ENCODE data around the gene SSC4D.

DNA sequence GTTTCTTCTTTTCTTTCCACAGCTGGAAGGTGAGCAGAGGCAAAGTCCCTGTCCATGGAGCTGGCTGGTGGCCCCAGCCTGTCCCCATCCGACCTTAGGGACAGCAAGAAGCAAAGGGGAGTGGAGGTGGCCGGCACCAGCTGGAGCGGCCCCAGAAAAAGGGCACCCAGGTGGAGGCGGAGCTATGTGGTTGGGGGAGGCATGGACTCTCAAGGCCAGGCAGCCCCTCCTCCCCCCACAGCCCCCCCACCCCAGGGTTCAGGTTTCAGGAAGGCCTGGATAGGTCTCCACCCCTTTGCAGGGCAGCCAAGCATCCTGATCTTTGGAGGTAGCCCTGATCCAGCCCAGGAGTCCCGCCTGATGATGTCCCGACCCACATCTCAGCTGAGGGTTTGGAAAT lies at the start of gene SSC4D:
- TF ChIP-seq EZH2 (IDR thresholded peaks at IDR 0.05; ENCODE audit: insufficient read depth, poor library complexity, severe bottlenecking) (no peak), EZH2phosphoT487 (IDR thresholded peaks at IDR 0.05; ENCODE audit: insufficient read depth, low read depth) (no peak)
